Panc1 (cell line): ENCODE results near the gene PTTG2. TPM values are rescaled to one million over a fixed set of nuclear protein-coding genes. Genes with fewer than 3 reads are reported as not detected.

Experiments
- ATAC-seq: fragments of 200-7000 bp; cut with Tn5 transposase; 2 replicates; pipeline ENCODE4 v1.9.1; 2020; ENCODE audit warnings: mild to moderate bottlenecking, moderate library complexity
- BruUV-seq: library from RNA; stranded (reverse); fragments of 400-500 nt; replicated peaks from 2 replicates; lab custom pipeline; 2021; lab: Mats Ljungman, UMichigan
- CTCF ChIA-PET: fragments of 300-600 bp; sonication (Branson Sonifier 250); formaldehyde crosslinking; loops from one replicate; lab custom pipeline; 2022; ENCODE audit warnings: antibody characterized with exemption; lab: Charles Lee
- POLR2A ChIA-PET: fragments of 300-600 bp; sonication (Branson Sonifier 250); formaldehyde crosslinking; loops from one replicate; lab custom pipeline; 2022; ENCODE audit warnings: antibody characterized with exemption; lab: Charles Lee
- DNase-seq: peaks from one replicate; pipeline ENCODE4 v3.0.0-alpha.2; 2010; ENCODE audit warnings: low read depth, low spot score
- H3K27ac ChIP-seq: 2 replicates; pipeline ENCODE4 v1.5.1; 2011; ENCODE audit warnings: mild to moderate bottlenecking, low read length, inconsistent platforms
- H3K27me3 ChIP-seq: fragments of 200-500 bp; sonication (Bioruptor generic); 2 replicates; pipeline ENCODE4 v1.6.0; 2014; ENCODE audit warnings: low read length, inconsistent platforms; ENCODE audit not compliant: control insufficient read depth, insufficient read depth
- H3K36me3 ChIP-seq: fragments of 200-500 bp; sonication (Bioruptor generic); 2 replicates; pipeline ENCODE4 v1.5.1; 2014; ENCODE audit warnings: inconsistent platforms, mild to moderate bottlenecking, low read length, moderate library complexity; ENCODE audit not compliant: control insufficient read depth, insufficient read depth
- H3K4me1 ChIP-seq: 2 replicates; pipeline ENCODE4 v1.5.1; 2011; ENCODE audit warnings: inconsistent platforms, mild to moderate bottlenecking, low read length, moderate library complexity; ENCODE audit not compliant: control insufficient read depth, insufficient read depth
- H3K4me3 ChIP-seq, 2 experiments: 2 replicates each; pipeline ENCODE4 v1.5.1; 2011 to 2012; ENCODE audit warnings: low read depth in 2 of 2, low read length in 2 of 2, mild to moderate bottlenecking in 2 of 2, inconsistent platforms in 1 of 2, moderate library complexity in 1 of 2
- H3K9me3 ChIP-seq: fragments of 200-500 bp; sonication (Bioruptor generic); 2 replicates; pipeline ENCODE4 v1.5.1; 2014; ENCODE audit warnings: low read depth, mild to moderate bottlenecking, inconsistent platforms, low read length, moderate library complexity; ENCODE audit not compliant: control insufficient read depth, insufficient read depth
- POLR2AphosphoS5 ChIP-seq: IDR thresholded peaks from 2 replicates; pipeline ENCODE4 v1.6.1; 2012; ENCODE audit warnings: mild to moderate bottlenecking, low read depth, low read length, moderate library complexity
- SIN3A ChIP-seq: IDR thresholded peaks from 2 replicates; pipeline ENCODE4 v1.6.1; 2012; ENCODE audit warnings: low read depth, mild to moderate bottlenecking, low read length, moderate library complexity, borderline replicate concordance; ENCODE audit not compliant: insufficient read depth
- TCF7L2 ChIP-seq: IDR thresholded peaks from 2 replicates; pipeline ENCODE4 v1.6.1; 2011; ENCODE audit warnings: mild to moderate bottlenecking, low read depth, low read length, inconsistent platforms
- in situ Hi-C: cut with HindIII; loops from 2 replicates; pipeline ENCODE4 v1.10.0; 2016; ENCODE audit warnings: low sequenced_read_pairs, low pct_unique_long_range_greater_than_20kb
- intact Hi-C: fragments of 100-400 bp; cut with micrococcal nuclease; formaldehyde crosslinking; loops from one replicate; pipeline ENCODE4 v1.10.0; 2022; ENCODE audit not compliant: unreplicated experiment
- total RNA-seq: library from RNA; stranded (reverse); gene quantifications from one replicate; pipeline ENCODE4 v1.2.1, GENCODE V29; 2021; ENCODE audit not compliant: unreplicated experiment
- TF ChIP-seq, protein P1 (sequence below), 2 experiments: IDR thresholded peaks; 2 replicates each; pipeline ENCODE4 v1.6.1; 2011 to 2012; ENCODE audit warnings: low read depth in 2 of 2, control low read depth in 1 of 2, low read length in 1 of 2, mild to moderate bottlenecking in 1 of 2, moderate library complexity in 1 of 2; ENCODE audit not compliant: insufficient read depth in 1 of 2
- TF ChIP-seq, protein P2 (sequence below): fragments of 450-650 bp; IDR thresholded peaks from 2 replicates; pipeline ENCODE4 v1.5.1; 2017; ENCODE audit warnings: mild to moderate bottlenecking

PTTG2 gene
- total RNA-seq, 1 experiment from 2014 or later = not detected

DNA sequence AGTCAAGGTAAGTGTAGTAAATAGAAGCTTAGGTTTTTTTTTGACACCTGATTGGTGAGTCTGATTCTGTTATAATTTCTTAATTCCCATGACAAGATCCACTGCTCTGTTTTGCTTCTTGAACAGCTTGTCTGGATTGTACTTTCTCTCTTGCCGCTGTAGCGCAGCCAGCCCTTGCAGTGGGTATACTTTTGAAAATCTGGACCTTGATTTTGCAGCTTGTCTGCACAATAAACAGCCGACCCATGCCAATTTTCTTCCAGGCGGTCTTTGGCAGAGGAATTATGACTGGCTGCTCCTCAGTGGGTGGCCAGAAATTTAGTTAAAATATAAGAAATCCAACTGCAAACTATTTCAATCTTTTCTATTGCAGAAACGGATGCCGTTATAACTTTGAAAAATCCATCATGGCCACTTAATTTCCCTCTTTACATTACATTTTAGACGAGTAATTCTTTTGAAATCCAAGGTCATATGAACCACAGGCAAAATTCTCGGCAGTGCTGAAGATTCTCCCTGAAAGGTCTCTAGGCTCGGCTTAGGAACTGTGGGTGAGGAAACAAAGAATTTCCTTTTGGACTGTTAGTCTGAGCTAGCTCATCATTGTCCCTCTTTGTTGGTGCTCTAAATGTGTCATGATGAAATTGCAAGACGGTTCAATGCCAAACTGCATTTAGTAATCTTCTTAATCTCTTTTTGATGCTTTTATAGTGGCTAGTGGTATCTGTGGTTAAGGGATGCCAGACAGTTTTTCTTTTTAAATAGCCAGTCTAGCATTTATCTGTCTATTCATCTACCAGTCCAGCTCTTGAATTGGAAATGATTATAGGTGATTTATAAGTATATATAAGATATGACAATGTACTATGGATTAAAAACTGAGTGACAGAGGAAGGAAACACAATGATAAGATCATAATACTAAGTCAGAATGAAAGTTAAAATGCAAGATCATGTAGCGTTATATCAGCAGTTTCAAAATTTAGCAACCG lies 31.5 kb upstream of the PTTG2 start:
- Histone ChIP-seq H3K9me3 (no peaks in the 10 kb centered on the region), H3K36me3 (no peaks in the 10 kb centered on the region), H3K27ac (no peak overlapping the region), H3K4me3 (no peak overlapping the region), H3K4me1 (no peaks in the 10 kb centered on the region), H3K27me3 (no peaks in the 10 kb centered on the region)
- POLR2A ChIA-PET = no interaction called here
- intact Hi-C loops = no loop called here
- DNase-seq (no peak), ATAC-seq (no peak)
- in situ Hi-C loops = no loop called here
- CTCF ChIA-PET = no interaction called here
- no TSS peak for BruUV-seq
- TF ChIP-seq POLR2AphosphoS5 = no peak
- TF ChIP-seq, protein P1, sequence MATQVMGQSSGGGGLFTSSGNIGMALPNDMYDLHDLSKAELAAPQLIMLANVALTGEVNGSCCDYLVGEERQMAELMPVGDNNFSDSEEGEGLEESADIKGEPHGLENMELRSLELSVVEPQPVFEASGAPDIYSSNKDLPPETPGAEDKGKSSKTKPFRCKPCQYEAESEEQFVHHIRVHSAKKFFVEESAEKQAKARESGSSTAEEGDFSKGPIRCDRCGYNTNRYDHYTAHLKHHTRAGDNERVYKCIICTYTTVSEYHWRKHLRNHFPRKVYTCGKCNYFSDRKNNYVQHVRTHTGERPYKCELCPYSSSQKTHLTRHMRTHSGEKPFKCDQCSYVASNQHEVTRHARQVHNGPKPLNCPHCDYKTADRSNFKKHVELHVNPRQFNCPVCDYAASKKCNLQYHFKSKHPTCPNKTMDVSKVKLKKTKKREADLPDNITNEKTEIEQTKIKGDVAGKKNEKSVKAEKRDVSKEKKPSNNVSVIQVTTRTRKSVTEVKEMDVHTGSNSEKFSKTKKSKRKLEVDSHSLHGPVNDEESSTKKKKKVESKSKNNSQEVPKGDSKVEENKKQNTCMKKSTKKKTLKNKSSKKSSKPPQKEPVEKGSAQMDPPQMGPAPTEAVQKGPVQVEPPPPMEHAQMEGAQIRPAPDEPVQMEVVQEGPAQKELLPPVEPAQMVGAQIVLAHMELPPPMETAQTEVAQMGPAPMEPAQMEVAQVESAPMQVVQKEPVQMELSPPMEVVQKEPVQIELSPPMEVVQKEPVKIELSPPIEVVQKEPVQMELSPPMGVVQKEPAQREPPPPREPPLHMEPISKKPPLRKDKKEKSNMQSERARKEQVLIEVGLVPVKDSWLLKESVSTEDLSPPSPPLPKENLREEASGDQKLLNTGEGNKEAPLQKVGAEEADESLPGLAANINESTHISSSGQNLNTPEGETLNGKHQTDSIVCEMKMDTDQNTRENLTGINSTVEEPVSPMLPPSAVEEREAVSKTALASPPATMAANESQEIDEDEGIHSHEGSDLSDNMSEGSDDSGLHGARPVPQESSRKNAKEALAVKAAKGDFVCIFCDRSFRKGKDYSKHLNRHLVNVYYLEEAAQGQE (IDR thresholded peaks at IDR 0.05; ENCODE audit: insufficient read depth in 1 of 2, low read depth in 2 of 2, low read length in 1 of 2) = no peak
- TF ChIP-seq TCF7L2 = no peak
- no peak for TF ChIP-seq SIN3A
- TF ChIP-seq, protein P2, sequence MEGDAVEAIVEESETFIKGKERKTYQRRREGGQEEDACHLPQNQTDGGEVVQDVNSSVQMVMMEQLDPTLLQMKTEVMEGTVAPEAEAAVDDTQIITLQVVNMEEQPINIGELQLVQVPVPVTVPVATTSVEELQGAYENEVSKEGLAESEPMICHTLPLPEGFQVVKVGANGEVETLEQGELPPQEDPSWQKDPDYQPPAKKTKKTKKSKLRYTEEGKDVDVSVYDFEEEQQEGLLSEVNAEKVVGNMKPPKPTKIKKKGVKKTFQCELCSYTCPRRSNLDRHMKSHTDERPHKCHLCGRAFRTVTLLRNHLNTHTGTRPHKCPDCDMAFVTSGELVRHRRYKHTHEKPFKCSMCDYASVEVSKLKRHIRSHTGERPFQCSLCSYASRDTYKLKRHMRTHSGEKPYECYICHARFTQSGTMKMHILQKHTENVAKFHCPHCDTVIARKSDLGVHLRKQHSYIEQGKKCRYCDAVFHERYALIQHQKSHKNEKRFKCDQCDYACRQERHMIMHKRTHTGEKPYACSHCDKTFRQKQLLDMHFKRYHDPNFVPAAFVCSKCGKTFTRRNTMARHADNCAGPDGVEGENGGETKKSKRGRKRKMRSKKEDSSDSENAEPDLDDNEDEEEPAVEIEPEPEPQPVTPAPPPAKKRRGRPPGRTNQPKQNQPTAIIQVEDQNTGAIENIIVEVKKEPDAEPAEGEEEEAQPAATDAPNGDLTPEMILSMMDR = no peak

DNA sequence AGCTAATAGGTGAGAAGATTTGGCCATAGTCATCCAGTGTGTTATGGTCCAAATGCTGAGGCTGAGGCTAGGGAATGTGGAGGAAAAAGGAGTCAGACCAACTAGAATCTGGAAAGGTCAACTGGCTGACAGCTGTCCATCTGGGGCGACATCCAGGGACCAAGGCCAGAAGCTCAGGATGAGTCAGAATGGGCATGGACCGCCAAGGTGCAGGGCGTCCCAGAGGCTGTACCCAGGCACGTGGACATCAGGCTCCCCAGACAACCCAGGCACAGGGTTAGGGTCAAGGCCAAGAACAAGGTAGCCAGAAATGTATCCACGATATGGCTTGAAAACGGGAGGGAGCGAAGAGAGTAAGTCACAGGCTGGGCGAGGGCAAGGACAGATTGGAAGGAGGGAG lies 26.1 kb upstream of the PTTG2 start:
- TF ChIP-seq, protein P2 = no peak
- no peak for TF ChIP-seq SIN3A
- Histone ChIP-seq H3K4me3 (no peak overlapping the region), H3K27me3 (no peaks in the 10 kb centered on the region), H3K4me1 (no peaks in the 10 kb centered on the region), H3K36me3 (no peaks in the 10 kb centered on the region), H3K27ac (no peak overlapping the region), H3K9me3 (no peaks in the 10 kb centered on the region)
- ATAC-seq (no peak), DNase-seq (no peak)
- in situ Hi-C loops = no loop called here
- BruUV-seq = no TSS peak
- intact Hi-C loops = no loop called here
- POLR2A ChIA-PET = no interaction called here
- CTCF ChIA-PET = no interaction called here
